MCF 10A (cell line): ENCODE results near the gene ADAMTS6. TPM values are rescaled to one million over a fixed set of nuclear protein-coding genes. Genes with fewer than 3 reads are reported as not detected.

Source experiments
- BruUV-seq: library from RNA; stranded (reverse); fragments of 400-500 nt; replicated peaks from 2 replicates; lab custom pipeline; 2021; lab: Mats Ljungman, UMichigan
- CTCF ChIA-PET: fragments of 300-600 bp; sonication (Branson Sonifier 250); formaldehyde crosslinking; extraction: SDS; loops from one replicate; lab custom pipeline; 2021; ENCODE audit warnings: antibody characterized with exemption, inconsistent platforms; lab: Yijun Ruan, JAX
- POLR2A ChIA-PET: fragments of 300-600, 350-650 bp; sonication (Branson Sonifier 250); formaldehyde crosslinking; extraction: SDS; loops from one replicate; lab custom pipeline; 2020; ENCODE audit warnings: antibody characterized with exemption, inconsistent platforms; lab: Yijun Ruan, JAX
- DNase-seq: peaks from one replicate; pipeline ENCODE4 v3.0.0-alpha.2; 2018; ENCODE audit not compliant: unreplicated experiment
- H3K27ac Mint-ChIP-seq: one replicate; pipeline ENCODE4 v1.8.0; 2022; ENCODE audit warnings: mild to moderate bottlenecking, low read depth, mixed read lengths; ENCODE audit not compliant: unreplicated experiment
- H3K27me3 Mint-ChIP-seq: one replicate; pipeline ENCODE4 v1.8.0; 2022; ENCODE audit warnings: mixed read lengths; ENCODE audit not compliant: insufficient read depth, unreplicated experiment
- H3K36me3 Mint-ChIP-seq: one replicate; pipeline ENCODE4 v1.8.0; 2022; ENCODE audit warnings: mild to moderate bottlenecking, moderate library complexity, mixed read lengths; ENCODE audit not compliant: insufficient read depth, unreplicated experiment
- H3K4me1 Mint-ChIP-seq: one replicate; pipeline ENCODE4 v1.8.0; 2022; ENCODE audit warnings: mixed read lengths; ENCODE audit not compliant: insufficient read depth, unreplicated experiment
- H3K4me3 Mint-ChIP-seq: one replicate; pipeline ENCODE4 v1.8.0; 2022; ENCODE audit warnings: mild to moderate bottlenecking, moderate library complexity, mixed read lengths; ENCODE audit not compliant: unreplicated experiment
- H3K9me3 Mint-ChIP-seq: one replicate; pipeline ENCODE4 v1.8.0; 2022; ENCODE audit warnings: mixed read lengths; ENCODE audit not compliant: unreplicated experiment
- CTCF ChIP-seq: fragments of 200-600 bp; IDR thresholded peaks from one replicate; pipeline ENCODE4 v1.8.0; 2022; ENCODE audit warnings: antibody characterized with exemption, mild to moderate bottlenecking; ENCODE audit not compliant: unreplicated experiment
- intact Hi-C: fragments of 100-400 bp; cut with micrococcal nuclease; formaldehyde crosslinking; loops from 2 replicates; pipeline ENCODE4 v1.14.1; 2022
- total RNA-seq: library from RNA; stranded (reverse); gene quantifications from 2 replicates; pipeline ENCODE4 v1.2.3, GENCODE V29; 2022

ADAMTS6 gene
- total RNA-seq, 1 experiment from 2014 or later = 17.8 TPM

- Mint-ChIP-seq H3K27me3 (no peaks in the 10 kb centered on the region), H3K36me3 (peaks cover 3% of the 10 kb centered on the region), H3K27ac (no peak overlapping the region), H3K4me1 (no peaks in the 10 kb centered on the region), H3K4me3 (no peak overlapping the region), H3K9me3 (no peaks in the 10 kb centered on the region)
- intact Hi-C loops = no loop called here
- BruUV-seq = no TSS peak
- no peak for TF ChIP-seq CTCF
- DNase-seq = no peak
- POLR2A ChIA-PET = no interaction called here
- CTCF ChIA-PET = no interaction called here
These were observed 126.4 kb downstream of the ADAMTS6 start for GRCh38 chr5:65355301-65355700.

GRCh38 chr5:65341835-65342234 is 139.9 kb downstream of the ADAMTS6 start:
- H3K9me3 Mint-ChIP-seq = peaks cover 44% of the 10 kb centered on the region
- no TSS peak for BruUV-seq

GRCh38 chr5:65338606-65339151 is 143.0 kb downstream of the ADAMTS6 start:
- H3K4me3 Mint-ChIP-seq = no peak overlapping the region
- peaks cover 41% of the 10 kb centered on the region for H3K9me3 Mint-ChIP-seq
- no peaks in the 10 kb centered on the region for H3K36me3 Mint-ChIP-seq
- CTCF ChIA-PET = interaction anchor here (0.6 to 1.0 kb wide), 2 partner anchors 30 to 129 kb away, joined by 4 read pairs; no protein-coding TSS in a partner anchor
- H3K27ac Mint-ChIP-seq = no peak overlapping the region
- BruUV-seq = no TSS peak
- H3K27me3 Mint-ChIP-seq = no peaks in the 10 kb centered on the region
- no peak for DNase-seq
- TF ChIP-seq CTCF = no peak
- intact Hi-C loops = no loop called here
- no peaks in the 10 kb centered on the region for H3K4me1 Mint-ChIP-seq
- POLR2A ChIA-PET = no interaction called here

More at GRCh38 chr5:65341835-65342234, 139.9 kb downstream of the ADAMTS6 start:
- H3K27me3 Mint-ChIP-seq = no peaks in the 10 kb centered on the region
- intact Hi-C loops = no loop called here
- H3K4me1 Mint-ChIP-seq = no peaks in the 10 kb centered on the region
- DNase-seq = no peak
- H3K27ac Mint-ChIP-seq = no peak overlapping the region
- no peaks in the 10 kb centered on the region for H3K36me3 Mint-ChIP-seq
- ChIA-PET POLR2A (no interaction called here), CTCF (no interaction called here)
- H3K4me3 Mint-ChIP-seq = no peak overlapping the region
- TF ChIP-seq CTCF = no peak

GRCh38 chr5:65334077-65334476 is 147.6 kb downstream of the ADAMTS6 start:
- Mint-ChIP-seq H3K27me3 (no peaks in the 10 kb centered on the region), H3K4me1 (peaks cover 9% of the 10 kb centered on the region), H3K27ac (no peak overlapping the region), H3K4me3 (no peak overlapping the region), H3K9me3 (no peaks in the 10 kb centered on the region), H3K36me3 (peaks cover under 1% of the 10 kb centered on the region)
- peak; percentile 31 for DNase-seq
- intact Hi-C loops = no loop called here
- TF ChIP-seq CTCF = no peak
- no TSS peak for BruUV-seq
- CTCF ChIA-PET = no interaction called here
- POLR2A ChIA-PET = interaction anchor here (0.7 kb wide), 1 partner anchor 284 kb away, joined by 3 read pairs; no protein-coding TSS in a partner anchor
